Transverse colon (tissue), 4 donors: ENCODE results near the gene TMEM72. TPM values are rescaled to one million over a fixed set of nuclear protein-coding genes. Genes with fewer than 3 reads are reported as not detected.

Source experiments
- DNase-seq: peaks from one replicate; pipeline ENCODE4 v3.0.0-alpha.2; 2019
- H3K27ac ChIP-seq, 4 donors: fragments of 200-600 bp; sonication (generic); 2 replicates each; pipeline ENCODE4 v1.5.1; 2016 to 2018; ENCODE audit warnings: inconsistent platforms in 4 of 4
- H3K27me3 ChIP-seq: fragments of 200-600 bp; sonication (generic); 2 replicates; pipeline ENCODE4 v1.5.1; 2017; ENCODE audit warnings: inconsistent platforms
- H3K36me3 ChIP-seq, 4 donors: fragments of 200-600 bp; sonication (generic); 2 replicates each; pipeline ENCODE4 v1.5.1; 2017 to 2019; ENCODE audit warnings: inconsistent platforms in 4 of 4
- H3K4me1 ChIP-seq, 4 donors: fragments of 200-600 bp; sonication (generic); 2 replicates each; pipeline ENCODE4 v1.5.1; 2017 to 2020; ENCODE audit warnings: inconsistent platforms in 4 of 4
- H3K4me3 ChIP-seq, 4 donors: fragments of 200-600 bp; sonication (generic); 1 replicate in 1 of 4; 2 replicates in 3 of 4; pipeline versions ENCODE4 v1.5.1 to v1.6.1; 2017 to 2019; ENCODE audit warnings: inconsistent platforms in 4 of 4
- H3K9me3 ChIP-seq, 2 donors: fragments of 200-600 bp; sonication (generic); 2 replicates each; pipeline ENCODE4 v1.5.1; 2017 to 2019; ENCODE audit warnings: inconsistent platforms in 2 of 2
- CTCF ChIP-seq, 5 experiments: fragments of 200-600 bp in 3 of 5; fragments of 450-650 bp in 2 of 5; sonication (generic) in 3 of 5; IDR thresholded peaks; 1 replicate in 2 of 5; 2 replicates in 3 of 5; pipeline ENCODE4 v1.5.1; 2016 to 2017; ENCODE audit warnings: antibody characterized with exemption in 5 of 5, inconsistent platforms in 3 of 5, mild to moderate bottlenecking in 2 of 5, moderate library complexity in 1 of 5
- EP300 ChIP-seq: sonication (generic); formaldehyde crosslinking; IDR thresholded peaks from one replicate; pipeline ENCODE4 v1.6.1; 2017; ENCODE audit warnings: antibody characterized with exemption, low read depth
- POLR2A ChIP-seq: fragments of 450-650 bp; IDR thresholded peaks from one replicate; pipeline ENCODE4 v1.6.1; 2016; ENCODE audit warnings: antibody characterized with exemption, mild to moderate bottlenecking, moderate library complexity
- POLR2AphosphoS5 ChIP-seq, 3 donors: sonication (generic); formaldehyde crosslinking; IDR thresholded peaks; one replicate each; pipeline ENCODE4 v1.6.1; 2016; ENCODE audit warnings: antibody characterized with exemption in 3 of 3
- WGBS, 2 donors: methylation state at CpG; one replicate each; pipeline ENCODE4 v1.1.5; 2018; ENCODE audit warnings: low coverage in 1 of 2; 5-methylcytosine and 5-hydroxymethylcytosine counted together
- in situ Hi-C, 4 donors: fragments of 200-750 bp; cut with MboI; loops; one replicate each; pipeline versions ENCODE4 v1.15.0 to v1.15.1; 2017; ENCODE audit warnings: low sequenced_read_pairs in 3 of 4, low pct_ligation_motif_present in 1 of 4, low pct_unique_long_range_greater_than_20kb in 1 of 4
- intact Hi-C: fragments of 100-400 bp; cut with DNase I; formaldehyde crosslinking; loops from one replicate; pipeline ENCODE4 v1.15.1; 2023; ENCODE audit warnings: low total_unique reads
- total RNA-seq, 4 donors: library from RNA; depleted of rRNA; stranded (reverse); fragments of >200 nt; gene quantifications; one replicate each; pipeline ENCODE4 v1.1.0, GENCODE V29; 2016

The TMEM72 gene
- total RNA-seq, 4 donors from 2014 or later, result 9.5 to 49.4 (median 16.5) TPM

DNA sequence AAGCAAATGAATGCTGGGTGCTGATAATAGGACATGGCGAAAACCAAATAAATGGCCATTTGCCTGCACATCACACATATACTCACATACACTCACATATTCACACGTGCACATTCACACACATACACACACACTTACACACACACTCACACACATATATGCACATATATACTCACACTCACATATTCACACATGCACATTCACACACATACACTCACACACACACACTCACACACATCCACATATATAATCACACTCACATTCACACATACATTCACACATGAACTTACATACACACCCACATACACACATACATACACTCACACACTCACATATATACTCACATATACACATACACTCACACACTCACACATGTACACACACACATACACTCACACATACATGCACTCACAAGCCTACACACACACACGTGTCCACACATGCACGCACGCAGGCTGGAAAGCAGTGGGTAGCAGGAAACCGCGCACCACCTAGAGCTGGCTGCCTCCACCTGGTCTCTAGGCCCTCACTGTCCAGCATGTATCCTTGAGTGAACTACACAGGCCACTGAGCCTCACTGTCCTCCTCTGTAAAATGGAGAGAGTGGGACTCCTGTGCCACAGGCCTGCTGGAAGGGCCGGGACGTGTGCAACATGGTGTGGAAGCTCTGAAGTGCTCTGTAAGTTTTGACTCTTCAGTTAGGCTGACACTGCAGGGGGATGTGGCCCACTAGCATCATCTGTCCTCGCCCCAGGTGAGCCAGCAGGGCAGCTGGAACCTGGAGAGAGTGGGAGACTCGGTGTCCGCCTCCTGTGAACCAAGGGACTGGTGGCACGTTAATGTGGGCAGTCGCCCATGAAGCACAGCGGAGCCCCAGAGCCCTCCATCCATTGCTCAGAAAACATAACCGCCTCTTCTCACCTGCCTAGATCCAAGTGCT is 14.9 kb downstream of the TMEM72 start:
- in situ Hi-C loops (no loop called here), intact Hi-C loops (no loop called here)
- 94 to 100% methylated on average over 2 to 16 of the region's 16 CpGs for WGBS, 2 donors
- Histone ChIP-seq H3K36me3 (no peaks in the 10 kb centered on the region), H3K27ac (no peak overlapping the region), H3K27me3 (no peaks in the 10 kb centered on the region), H3K4me3 (no peak overlapping the region), H3K4me1 (no peaks in the 10 kb centered on the region), H3K9me3 (no peaks in the 10 kb centered on the region)
- TF ChIP-seq EP300 (no peak), POLR2AphosphoS5 (IDR thresholded peaks at IDR 0.05) (no peak), CTCF (IDR thresholded peaks at IDR 0.05) (no peak), POLR2A (no peak)
- DNase-seq, result no peak

GRCh38 chr10:44926751-44927351 is 15.7 kb downstream of the TMEM72 start:
- intact Hi-C loops (no loop called here), in situ Hi-C loops (no loop called here)
- WGBS, 2 donors, result 70 to 83% methylated on average over 2 to 10 of the region's 10 CpGs
- H3K27ac ChIP-seq, result no peak overlapping the region
- H3K36me3 ChIP-seq, result no peaks in the 10 kb centered on the region
- DNase-seq, result no peak
- H3K27me3 ChIP-seq, result no peaks in the 10 kb centered on the region
- H3K9me3 ChIP-seq, result no peaks in the 10 kb centered on the region
- H3K4me1 ChIP-seq, result no peaks in the 10 kb centered on the region
- H3K4me3 ChIP-seq, result no peak overlapping the region
- no peak for TF ChIP-seq POLR2A
- TF ChIP-seq EP300, result no peak
- TF ChIP-seq POLR2AphosphoS5 (IDR thresholded peaks at IDR 0.05), result no peak
- TF ChIP-seq CTCF (IDR thresholded peaks at IDR 0.05), result no peak

DNA sequence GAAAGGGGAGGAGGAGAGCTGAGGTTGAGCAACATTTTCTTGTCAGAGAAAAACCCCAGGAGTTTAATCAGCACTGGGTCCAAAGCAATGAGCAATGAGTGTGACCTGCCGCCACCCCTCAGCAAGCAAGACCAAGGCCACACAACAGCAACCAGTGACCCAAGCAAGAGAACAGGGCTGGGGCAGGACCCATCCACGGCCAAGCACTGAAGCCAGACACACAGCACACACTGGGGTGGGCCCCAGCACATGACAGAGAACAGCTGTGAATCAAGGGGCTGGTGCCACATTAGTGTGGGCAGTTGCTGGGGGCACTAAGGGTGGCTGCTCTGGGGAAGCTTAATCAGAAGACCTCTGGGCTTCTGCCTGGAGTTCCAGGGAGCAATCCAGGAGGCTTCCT is 16.2 kb downstream of the TMEM72 start:
- WGBS, 2 donors, result 74% methylated on average over 2 of the region's 2 CpGs; no CpG with 5 or more reads in 1 of the 2 donors
- no peak for DNase-seq
- Histone ChIP-seq H3K36me3 (no peaks in the 10 kb centered on the region), H3K27me3 (no peaks in the 10 kb centered on the region), H3K4me1 (peaks cover 0 to 2% (median 0%) of the 10 kb centered on the region in 4 donors), H3K4me3 (no peak overlapping the region), H3K9me3 (no peaks in the 10 kb centered on the region), H3K27ac (no peak overlapping the region)
- TF ChIP-seq POLR2A (no peak), CTCF (IDR thresholded peaks at IDR 0.05) (no peak), EP300 (no peak), POLR2AphosphoS5 (IDR thresholded peaks at IDR 0.05) (no peak)
- in situ Hi-C loops, result no loop called here
- intact Hi-C loops, result no loop called here

DNA sequence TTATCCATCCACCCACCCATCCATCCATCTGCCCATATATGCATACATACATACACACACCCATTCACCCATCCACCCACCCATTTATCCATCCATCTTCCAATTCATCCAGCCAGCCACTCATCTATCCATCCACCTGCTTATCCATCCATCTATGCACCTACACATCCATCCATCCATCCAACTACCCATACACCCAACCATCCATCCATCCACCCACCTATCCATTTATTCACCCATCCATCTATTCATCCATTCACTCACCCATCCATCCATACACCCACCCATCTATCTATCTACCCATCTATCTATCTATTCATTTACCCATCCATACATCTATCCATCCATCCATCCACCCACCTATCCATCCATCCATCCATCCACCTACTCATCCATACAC is 17.3 kb downstream of the TMEM72 start:
- H3K4me3 ChIP-seq, result no peak overlapping the region
- in situ Hi-C loops, result no loop called here
- no peak for DNase-seq

More for the DNA sequence above, 17.3 kb downstream of the TMEM72 start:
- Histone ChIP-seq H3K9me3 (no peaks in the 10 kb centered on the region), H3K27ac (no peak overlapping the region), H3K36me3 (no peaks in the 10 kb centered on the region), H3K27me3 (no peaks in the 10 kb centered on the region), H3K4me1 (peaks cover 0 to 4% (median 2%) of the 10 kb centered on the region in 4 donors)
- TF ChIP-seq POLR2A, result no peak
- TF ChIP-seq POLR2AphosphoS5 (IDR thresholded peaks at IDR 0.05), result no peak
- TF ChIP-seq CTCF (IDR thresholded peaks at IDR 0.05), result no peak
- TF ChIP-seq EP300, result no peak
- intact Hi-C loops, result no loop called here
